Measurements from ENCODE around the gene S100P. TPM values are rescaled to one million over a fixed set of nuclear protein-coding genes. Genes with fewer than 3 reads are reported as not detected.
"Not testable (repeated sequence)": the region's sequence is repeated elsewhere in the genome, so short reads cannot be mapped to it uniquely, and the experiment has no call there.

Gene S100P
- 16.1 TPM for total RNA-seq
- long read RNA-seq, partial matches to known transcripts, result 0 of 1 reads
- long read RNA-seq, other reads (novel, unspliced or antisense), result 0 of 1 reads

DNA sequence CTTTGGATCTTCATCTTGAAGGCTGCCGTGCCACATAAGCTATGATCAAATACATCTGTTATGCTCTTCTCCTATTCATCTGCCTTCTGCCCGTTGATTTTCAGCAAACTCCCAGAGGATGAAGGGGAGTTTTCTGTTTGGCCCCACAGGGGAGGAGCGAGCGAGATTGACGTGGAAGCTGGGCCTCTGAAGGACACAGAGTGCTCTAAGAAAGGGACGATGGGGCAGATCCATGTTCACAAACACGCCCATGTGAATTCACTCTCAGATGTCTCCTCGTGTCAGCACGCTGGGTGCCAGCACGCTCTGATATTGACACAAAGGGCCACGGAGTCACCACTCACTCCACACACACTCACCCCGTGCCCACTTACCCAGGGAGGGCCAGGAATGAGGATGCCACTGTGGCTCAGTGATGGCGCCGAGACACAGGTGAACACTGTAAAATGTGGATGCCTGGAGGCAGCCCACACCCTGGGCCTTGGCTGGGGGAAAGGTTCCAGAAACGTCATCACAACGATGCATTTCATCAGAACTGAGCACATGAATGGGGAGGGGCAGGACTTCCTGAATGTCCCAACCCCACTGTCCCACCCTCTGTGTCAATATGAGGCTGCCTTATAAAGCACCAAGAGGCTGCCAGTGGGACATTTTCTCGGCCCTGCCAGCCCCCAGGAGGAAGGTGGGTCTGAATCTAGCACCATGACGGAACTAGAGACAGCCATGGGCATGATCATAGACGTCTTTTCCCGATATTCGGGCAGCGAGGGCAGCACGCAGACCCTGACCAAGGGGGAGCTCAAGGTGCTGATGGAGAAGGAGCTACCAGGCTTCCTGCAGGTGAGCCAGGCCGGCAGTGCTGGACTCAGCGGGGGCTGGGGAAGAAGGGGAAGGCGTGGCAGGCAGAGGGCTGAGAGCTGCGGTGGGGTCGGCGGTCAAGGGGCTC lies at the start of gene S100P:
TSS of gene S100P (plus strand) at position 648 of the 946 bp plus-strand sequence. CDS start at position 703, 55 bp downstream.
- H3K9me3 ChIP-seq, result no peaks in the 10 kb centered on the region
- ATAC-seq (peak in 1 of 2 donors; percentile 3), DNase-seq (no peak)
- no peaks in the 10 kb centered on the region for H3K27me3 ChIP-seq (ENCODE audit: low read depth)
- H3K4me1 ChIP-seq, result peaks cover 58% of the 10 kb centered on the region
- intact Hi-C loops (cut with DNase I), result no loop called here
- H3K36me3 ChIP-seq, result no peaks in the 10 kb centered on the region
- TF ChIP-seq, protein P1, sequence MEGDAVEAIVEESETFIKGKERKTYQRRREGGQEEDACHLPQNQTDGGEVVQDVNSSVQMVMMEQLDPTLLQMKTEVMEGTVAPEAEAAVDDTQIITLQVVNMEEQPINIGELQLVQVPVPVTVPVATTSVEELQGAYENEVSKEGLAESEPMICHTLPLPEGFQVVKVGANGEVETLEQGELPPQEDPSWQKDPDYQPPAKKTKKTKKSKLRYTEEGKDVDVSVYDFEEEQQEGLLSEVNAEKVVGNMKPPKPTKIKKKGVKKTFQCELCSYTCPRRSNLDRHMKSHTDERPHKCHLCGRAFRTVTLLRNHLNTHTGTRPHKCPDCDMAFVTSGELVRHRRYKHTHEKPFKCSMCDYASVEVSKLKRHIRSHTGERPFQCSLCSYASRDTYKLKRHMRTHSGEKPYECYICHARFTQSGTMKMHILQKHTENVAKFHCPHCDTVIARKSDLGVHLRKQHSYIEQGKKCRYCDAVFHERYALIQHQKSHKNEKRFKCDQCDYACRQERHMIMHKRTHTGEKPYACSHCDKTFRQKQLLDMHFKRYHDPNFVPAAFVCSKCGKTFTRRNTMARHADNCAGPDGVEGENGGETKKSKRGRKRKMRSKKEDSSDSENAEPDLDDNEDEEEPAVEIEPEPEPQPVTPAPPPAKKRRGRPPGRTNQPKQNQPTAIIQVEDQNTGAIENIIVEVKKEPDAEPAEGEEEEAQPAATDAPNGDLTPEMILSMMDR (IDR thresholded peaks at IDR 0.05), result no peak
- H3K27ac ChIP-seq, result peak within 1 kb of the TSS; percentile 76
- no peak within 1 kb of the TSS for H3K4me3 ChIP-seq

DNA sequence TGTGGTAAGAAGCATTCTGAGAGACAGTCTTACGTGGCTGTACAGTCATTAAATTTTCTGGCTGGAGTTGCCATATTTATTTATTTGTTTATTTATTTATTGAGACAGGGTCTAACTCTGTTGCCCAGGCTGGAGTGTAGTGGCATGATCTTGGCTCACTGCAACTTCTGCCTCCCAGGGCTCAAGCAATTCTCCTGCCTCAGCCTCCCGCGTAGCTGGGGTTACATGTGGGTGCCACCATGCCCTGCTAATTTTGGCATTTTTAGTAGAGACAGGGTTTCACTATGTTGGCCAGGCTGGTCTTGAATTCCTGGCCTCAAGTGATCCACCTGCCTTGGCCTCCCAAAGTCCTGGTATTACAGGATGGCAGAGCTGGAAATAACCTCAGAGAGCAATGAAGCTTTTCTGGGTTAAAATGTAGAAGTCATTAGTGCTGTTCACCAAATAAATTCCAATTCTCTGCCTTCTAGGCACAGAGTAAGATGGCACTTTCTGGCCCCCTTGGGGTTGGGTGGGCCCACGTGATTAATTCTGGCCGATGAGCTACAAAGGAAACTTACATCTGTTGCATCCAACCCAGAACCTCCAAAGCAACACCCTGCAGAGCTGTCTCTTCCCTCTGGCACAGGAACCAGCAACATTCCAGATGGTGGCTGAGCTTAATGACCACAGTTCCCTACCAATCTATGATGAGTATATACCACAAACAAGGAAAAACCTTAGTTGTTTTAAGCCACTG lies 48.7 kb upstream of the S100P start:
- Histone ChIP-seq H3K4me1 (peaks cover 21% of the 10 kb centered on the region), H3K27me3 (ENCODE audit: low read depth) (no peaks in the 10 kb centered on the region), H3K9me3 (no peaks in the 10 kb centered on the region), H3K27ac (no peak overlapping the region), H3K4me3 (no peak overlapping the region), H3K36me3 (peaks cover 22% of the 10 kb centered on the region)
- intact Hi-C loops (cut with DNase I), result no loop called here
- no peak for ATAC-seq
- DNase-seq, result no peak
- TF ChIP-seq, protein P1 (IDR thresholded peaks at IDR 0.05), result no peak

DNA sequence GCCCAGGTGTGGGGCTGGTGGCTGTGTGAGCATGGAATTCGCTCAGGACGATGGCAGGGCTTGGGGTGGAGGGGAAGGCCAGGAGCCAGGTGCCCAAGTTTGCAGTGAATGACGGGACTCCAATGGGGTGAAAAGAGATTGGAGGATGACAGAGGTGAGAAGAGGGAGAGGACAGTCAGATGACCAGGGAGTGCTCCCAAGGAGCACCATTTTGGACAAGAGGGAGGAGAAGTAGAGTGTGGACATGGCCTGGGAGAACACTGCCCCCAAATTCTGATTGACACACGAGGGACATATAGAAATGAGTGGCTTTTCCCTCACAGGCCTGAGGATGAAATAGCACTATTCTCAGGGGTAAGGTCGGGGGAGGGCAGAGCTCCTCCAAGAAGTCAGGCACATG lies 46.5 kb upstream of the S100P start:
- TF ChIP-seq, protein P1 (IDR thresholded peaks at IDR 0.05), result no peak
- intact Hi-C loops (cut with DNase I), result no loop called here

DNA sequence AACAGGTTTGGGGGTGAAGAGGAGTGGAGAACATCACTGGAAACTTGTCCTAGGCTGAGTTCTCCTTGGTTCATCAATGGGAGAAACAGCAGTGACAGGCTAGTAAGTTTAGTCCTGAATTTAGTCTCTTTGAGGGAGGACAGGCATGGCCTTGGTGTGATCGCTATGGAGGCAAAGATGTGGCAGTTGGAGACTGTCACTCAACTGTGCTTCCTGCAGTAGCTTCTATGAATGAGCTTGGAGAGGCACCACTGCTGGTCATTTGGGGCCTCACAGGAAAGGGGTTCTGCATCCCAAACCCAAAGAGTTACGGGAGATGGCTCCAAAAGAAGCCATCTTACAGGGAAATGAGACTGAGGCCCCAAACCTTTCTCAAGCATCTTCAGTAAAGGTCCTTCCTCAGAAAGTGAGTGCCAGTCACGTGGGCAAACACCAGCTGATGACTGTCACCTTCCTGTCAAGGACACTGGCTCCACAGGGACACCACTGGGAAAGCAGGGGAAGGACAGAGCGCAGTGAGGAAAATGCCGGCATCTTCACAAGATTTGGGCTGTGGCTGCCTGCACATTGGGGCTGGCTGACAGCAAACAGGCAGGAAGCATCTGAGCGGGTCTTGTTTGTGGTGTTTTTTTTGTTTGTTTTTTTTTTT lies 46.0 kb upstream of the S100P start:
- Histone ChIP-seq H3K4me1 (peaks cover 8% of the 10 kb centered on the region), H3K27me3 (ENCODE audit: low read depth) (no peaks in the 10 kb centered on the region), H3K4me3 (no peak overlapping the region), H3K9me3 (no peaks in the 10 kb centered on the region), H3K36me3 (peaks cover 10% of the 10 kb centered on the region), H3K27ac (no peak overlapping the region)
- intact Hi-C loops (cut with DNase I), result no loop called here
- TF ChIP-seq, protein P1 (IDR thresholded peaks at IDR 0.05), result no peak
- no peak for ATAC-seq
- no peak for DNase-seq

More for the DNA sequence above, 46.5 kb upstream of the S100P start:
- Histone ChIP-seq H3K4me3 (no peak overlapping the region), H3K4me1 (peaks cover 14% of the 10 kb centered on the region), H3K27me3 (ENCODE audit: low read depth) (no peaks in the 10 kb centered on the region), H3K9me3 (no peaks in the 10 kb centered on the region), H3K27ac (no peak overlapping the region), H3K36me3 (peaks cover 15% of the 10 kb centered on the region)
- no peak for ATAC-seq
- DNase-seq, result no peak

DNA sequence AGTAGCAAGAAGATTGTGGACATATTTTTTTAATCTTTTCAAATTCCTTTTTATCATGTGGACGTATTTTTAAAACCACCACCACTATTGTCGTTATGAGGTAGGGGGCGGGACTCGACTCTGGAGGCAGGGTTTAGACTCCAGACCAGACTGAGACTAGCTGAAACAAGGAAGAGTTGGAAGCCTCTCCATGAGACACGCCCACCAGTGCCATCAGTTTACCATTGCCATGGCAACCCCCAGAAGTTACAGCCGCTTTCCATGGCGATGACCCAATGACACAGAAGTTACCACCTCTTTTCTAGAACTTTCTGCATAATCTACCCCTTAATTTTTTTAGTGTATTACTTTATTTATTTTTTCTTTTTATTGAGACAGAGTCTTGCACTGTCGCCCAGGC lies 44.5 kb upstream of the S100P start:
- H3K27me3 ChIP-seq (ENCODE audit: low read depth), result no peaks in the 10 kb centered on the region
- no peak for ATAC-seq
- H3K27ac ChIP-seq, result no peak overlapping the region
- H3K36me3 ChIP-seq, result no peaks in the 10 kb centered on the region
- H3K9me3 ChIP-seq, result no peaks in the 10 kb centered on the region
- no peak for DNase-seq
- TF ChIP-seq, protein P1 (IDR thresholded peaks at IDR 0.05), result no peak
- H3K4me3 ChIP-seq, result no peak overlapping the region
- intact Hi-C loops (cut with DNase I), result no loop called here
- no peaks in the 10 kb centered on the region for H3K4me1 ChIP-seq

DNA sequence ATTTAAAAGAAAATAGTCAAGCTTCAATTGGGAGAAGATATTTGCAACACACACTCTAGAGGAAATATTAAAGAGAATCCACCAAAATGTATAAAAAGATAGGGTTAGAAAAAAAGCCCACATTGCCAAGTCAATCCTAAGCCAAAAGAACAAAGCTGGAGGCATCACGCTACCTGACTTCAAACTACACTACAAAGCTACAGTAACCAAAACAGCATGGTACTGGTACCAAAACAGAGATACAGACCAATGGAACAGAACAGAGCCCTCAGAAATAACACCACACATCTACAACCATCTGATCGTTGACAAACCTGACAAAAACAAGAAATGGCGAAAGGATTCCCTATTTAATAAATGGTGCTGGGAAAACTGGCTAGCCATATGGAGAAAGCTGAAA lies 39.5 kb upstream of the S100P start:
- H3K9me3 ChIP-seq; H3K4me1 ChIP-seq; H3K4me3 ChIP-seq; ATAC-seq; H3K27ac ChIP-seq; H3K36me3 ChIP-seq; intact Hi-C loops (cut with DNase I); H3K27me3 ChIP-seq (ENCODE audit: low read depth); DNase-seq: not testable (repeated sequence)

DNA sequence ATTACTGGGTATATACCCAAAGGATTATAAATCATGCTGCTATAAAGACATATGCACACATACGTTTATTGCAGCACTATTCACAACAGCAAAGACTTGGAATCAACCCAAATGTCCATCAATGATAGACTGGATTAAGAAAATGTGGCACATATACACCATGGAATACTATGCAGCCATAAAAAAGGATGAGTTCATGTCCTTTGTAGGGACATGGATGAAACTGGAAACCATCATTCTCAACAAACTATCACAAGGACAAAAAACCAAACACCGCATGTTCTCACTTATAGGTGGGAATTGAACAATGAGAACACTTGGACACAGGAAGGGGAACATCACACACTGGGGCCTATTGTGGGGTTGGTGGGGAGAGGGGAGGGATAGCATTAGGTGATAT lies 38.4 kb upstream of the S100P start:
- ATAC-seq; H3K4me3 ChIP-seq; DNase-seq; H3K36me3 ChIP-seq; H3K27me3 ChIP-seq (ENCODE audit: low read depth); H3K27ac ChIP-seq; intact Hi-C loops (cut with DNase I); H3K9me3 ChIP-seq: not testable (repeated sequence)
- peaks cover 11% of the 10 kb centered on the region for H3K4me1 ChIP-seq
